HG02588 (cell line): ENCODE results near the gene ASB4.

Source experiments
- ATAC-seq: cut with Tn5 transposase; IDR thresholded peaks from one replicate; pipeline ENCODE4 v1.9.1; 2021; ENCODE audit warnings: mild to moderate bottlenecking, moderate library complexity; ENCODE audit not compliant: unreplicated experiment

The ASB4 gene

DNA sequence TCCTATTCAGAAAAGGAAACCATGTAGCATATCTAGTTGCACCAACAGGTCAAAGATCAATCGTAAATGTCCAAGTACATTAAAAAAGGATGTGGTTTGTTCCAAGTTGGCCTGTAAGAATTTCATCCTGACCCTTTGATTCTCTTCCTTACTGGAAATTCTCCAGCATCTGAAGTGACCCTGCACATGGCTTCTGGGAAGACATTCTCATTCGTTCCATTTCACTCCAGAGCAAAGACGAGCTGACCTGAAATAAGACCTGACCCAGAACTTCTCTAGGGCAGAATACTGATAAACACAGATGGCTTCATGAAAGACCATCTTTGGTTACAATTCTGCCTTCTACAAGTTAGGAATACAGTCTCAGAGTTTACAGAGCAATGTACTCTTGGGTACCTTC lies 39.8 kb downstream of the ASB4 start:
- no peak for ATAC-seq

DNA sequence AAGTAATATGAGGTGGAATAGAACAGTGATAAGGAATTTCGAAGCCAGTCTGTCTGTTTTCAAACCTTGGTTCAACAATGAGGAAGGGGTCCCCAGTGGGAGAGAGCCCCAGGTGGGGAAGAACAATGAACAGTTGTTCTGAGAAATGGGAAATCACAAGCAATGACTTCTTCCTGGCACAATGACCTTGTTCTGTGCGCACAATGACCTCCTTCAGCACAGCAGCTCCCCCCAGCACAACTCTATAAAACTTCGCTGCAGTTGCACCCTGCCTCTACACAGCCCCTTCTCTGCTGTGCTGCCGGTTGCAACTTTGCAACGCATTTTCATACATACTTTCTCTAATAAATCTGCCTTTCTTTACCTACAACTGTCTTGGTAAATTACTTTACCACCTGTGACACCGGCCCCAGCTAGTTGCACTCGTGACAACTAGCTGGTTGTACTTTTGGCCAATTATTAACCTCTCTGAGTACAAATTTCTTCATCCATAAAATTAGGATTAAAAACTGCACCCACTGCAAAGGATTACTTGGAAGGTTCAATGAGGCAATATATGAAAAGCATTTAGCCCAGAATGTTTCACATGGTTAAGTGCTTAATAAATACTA lies 40.5 kb downstream of the ASB4 start:
- no peak for ATAC-seq

DNA sequence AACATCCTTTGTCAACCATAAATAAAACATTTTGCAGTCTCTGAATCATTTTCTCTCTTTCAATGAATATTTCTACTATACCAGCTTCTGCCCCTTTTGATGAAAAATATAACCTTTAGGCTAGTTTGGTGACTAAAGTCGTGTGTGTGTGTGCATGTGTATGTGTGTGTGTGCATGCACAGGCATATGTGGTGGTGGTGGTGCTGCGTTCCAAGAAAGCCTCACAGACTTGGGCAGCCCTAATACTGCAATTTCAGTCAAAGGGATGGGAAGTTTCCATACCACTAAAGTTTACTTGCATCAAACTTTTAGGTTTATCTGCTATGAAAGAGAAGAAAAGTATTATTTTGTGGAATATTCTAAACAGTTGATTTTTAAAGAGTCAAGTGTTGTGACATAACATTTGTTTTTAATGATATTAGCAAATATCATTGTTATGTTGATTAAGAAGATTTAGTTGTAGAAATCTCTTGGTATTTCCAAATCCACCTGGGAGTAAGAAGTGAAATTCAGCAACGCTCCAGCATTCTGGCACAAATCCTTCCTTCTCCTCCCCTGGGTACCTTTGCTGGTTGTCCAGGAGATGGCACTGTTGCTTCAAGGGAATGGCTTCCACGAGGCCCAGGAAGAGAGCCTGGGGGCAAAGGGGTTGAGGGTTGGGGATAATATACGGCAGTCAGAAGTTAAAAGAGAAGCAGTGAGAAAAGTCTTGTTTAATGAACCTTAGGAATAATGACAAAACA lies 41.5 kb downstream of the ASB4 start:
- peak; percentile 60 for ATAC-seq

DNA sequence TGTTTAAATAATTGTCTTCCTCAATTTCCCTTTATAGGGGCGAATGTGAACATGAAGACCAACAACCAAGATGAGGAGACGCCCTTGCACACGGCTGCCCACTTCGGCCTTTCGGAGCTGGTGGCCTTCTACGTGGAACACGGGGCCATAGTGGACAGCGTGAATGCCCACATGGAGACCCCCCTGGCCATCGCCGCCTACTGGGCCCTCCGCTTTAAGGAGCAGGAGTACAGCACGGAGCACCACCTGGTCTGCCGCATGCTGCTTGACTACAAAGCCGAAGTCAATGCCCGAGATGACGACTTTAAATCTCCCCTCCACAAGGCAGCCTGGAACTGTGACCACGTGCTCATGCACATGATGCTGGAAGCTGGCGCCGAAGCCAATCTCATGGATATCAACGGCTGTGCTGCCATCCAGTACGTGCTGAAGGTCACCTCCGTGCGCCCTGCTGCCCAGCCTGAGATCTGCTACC lies 42.1 kb downstream of the ASB4 start:
- ATAC-seq, result no peak

DNA sequence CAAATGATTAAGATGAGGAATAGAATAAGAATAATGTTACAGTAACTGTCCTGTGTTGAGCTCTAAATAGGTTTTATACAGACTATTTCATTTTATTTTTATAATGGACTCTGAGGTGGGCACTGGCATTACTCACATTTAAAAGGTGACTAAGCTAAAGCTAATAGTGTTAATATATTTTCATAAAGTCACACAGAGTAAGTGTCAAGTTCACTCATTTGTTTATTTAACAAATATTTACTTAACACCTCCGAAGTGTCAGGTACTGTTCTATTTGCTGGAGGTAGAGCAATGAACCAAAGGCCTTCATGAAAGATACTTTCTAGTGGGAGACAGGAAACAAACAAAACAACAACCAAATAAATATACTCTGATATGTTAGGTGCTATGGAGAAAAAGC lies 44.0 kb downstream of the ASB4 start:
- no peak for ATAC-seq

DNA sequence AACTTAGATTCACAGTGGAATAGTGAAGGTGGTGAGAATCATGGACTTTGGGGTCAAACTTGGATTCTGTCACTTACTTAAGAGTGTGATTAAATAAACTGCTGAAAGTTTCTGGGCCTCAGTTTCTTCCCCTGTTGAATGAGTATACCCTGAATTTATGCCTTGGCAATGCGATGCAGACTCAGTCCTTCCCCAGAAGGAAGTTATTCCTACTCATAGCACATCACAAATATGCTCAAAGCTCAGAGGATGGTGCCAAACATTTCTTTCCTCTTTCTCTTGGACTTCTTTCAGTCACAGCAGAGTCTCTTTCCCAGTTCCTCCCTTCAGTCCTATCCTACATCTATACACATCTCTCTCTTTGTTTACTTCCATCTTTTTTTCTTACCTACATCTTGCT lies 45.1 kb downstream of the ASB4 start:
- no peak for ATAC-seq

DNA sequence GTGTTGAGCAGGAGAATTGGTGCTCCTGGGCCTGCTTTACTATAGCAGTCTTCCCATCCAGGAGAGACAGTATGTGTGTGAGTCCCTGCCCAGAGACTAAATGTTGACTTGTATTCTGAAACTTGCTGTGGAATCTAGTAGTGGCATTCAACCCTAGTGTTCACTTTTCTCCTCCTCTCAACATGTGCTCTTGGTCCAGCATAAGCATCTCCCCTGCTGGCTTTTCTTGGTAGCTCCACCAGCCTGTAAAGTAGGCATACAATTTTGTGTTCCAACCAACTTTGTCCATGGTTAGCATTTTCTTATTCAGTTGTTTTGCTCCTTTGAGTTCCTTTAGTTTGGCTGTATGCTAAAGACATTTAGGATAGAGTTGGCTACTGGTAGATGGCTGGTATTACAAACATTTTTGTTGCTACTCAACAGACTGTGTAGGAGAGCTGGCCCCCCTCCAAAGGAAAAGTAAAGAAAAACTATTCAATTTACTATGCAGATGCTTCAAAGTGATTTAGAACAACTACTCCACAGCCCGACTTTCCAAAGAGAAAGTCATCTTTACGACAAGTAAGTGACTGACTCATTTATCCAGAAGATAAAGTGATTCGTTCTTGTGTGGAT lies 46.0 kb downstream of the ASB4 start:
- no peak for ATAC-seq

DNA sequence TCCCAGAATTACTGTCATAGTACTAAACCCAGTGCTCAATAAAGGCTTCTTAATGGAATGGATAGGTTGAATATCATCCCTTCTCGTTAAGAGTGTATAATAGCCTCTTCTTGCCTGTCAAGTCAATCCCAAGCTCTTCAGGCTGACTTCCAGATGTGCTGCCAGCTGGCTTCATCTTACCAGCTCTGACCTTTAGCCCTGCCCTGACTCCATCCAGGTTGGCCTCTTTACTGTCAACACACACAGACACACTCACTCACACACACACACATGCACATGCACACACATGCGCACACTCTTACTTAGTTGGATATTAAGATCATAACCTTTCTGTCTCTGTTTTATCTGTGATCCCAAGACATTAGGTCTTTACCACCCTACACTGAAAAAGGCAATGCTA lies 49.1 kb downstream of the ASB4 start:
- ATAC-seq, result no peak

DNA sequence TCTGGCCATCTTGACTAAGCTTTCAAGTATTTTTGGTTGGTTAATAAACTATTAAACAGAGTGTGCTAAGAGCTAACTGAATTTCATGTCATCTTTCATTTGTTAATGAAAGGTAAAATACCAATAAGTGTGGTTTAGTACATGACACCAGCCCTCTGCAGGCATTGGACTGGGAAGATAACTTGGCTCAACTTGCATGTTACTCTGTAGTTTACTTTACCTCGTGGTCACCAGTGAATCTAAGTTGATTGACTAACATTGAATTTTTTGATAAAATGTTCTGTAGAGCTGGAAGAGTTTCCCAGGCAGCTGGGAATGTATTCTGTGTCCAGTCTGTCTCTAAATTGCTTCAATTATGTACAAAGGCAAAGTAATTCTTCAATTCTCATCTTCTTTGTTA lies 49.9 kb downstream of the ASB4 start:
- no peak for ATAC-seq

DNA sequence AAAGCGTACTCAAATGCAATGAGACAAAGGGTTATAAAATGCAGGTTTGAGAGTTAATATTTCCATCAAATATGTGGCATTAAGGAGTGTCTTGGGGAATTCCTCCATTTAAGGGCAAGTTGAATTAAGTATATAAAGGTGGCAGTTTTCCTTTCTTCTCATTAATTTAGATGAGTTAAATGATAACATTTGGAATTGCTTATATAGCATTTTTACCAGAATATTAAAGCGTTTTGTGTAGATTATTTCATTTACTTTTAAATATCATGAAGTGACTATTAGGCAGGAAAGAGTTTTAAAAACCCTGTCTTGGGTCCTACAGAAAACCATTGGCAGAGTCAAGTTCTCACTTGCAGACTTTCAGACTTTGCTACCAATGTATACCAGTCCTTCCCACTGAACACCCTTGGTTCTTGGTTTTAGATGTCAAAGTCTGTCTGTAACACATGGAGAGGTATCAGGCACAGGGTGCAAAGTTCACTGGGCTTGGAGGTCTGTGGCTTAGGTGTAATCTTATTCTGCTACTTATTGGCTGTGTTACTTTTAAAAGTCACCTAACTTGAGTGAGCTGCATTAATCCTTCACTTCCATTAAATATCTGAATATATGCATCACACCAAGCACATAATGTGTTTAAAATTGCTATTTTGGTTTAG lies 51.0 kb downstream of the ASB4 start:
- ATAC-seq, result no peak

DNA sequence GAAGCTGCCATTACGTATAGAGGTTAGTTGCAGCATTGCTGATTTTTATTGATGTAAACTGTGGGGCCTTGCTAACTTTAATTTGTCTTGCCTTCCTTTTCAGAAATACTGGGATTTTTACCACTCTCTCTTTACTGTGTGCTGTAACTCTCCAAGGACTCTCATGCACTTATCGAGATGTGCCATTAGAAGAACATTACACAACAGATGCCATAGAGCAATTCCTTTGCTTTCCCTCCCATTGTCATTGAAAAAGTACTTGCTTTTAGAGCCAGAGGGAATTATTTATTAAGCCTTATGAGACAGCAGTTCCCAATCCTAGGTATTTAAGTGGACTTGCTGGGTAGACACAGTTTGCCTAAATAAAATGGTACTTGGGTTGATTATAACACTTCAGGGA lies 51.7 kb downstream of the ASB4 start:
- no peak for ATAC-seq

DNA sequence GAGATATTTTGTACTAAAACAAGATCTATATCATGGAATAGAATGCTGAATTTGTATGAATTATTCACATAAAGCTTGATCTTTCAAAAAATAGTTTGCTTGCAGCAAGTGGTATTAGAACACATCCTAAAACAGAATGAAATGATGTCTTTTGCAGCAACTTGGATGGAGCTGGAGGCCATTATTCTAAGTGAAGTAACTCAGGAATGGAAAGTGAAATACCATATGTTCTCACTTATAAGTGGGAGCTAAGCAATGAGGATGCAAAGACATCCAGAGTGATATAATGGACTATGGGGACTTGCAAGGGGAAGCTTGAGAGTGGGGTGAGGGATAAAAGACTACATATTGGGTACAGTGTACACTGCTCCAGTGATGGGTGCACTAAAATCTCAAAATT lies 53.7 kb downstream of the ASB4 start:
- no peak for ATAC-seq

DNA sequence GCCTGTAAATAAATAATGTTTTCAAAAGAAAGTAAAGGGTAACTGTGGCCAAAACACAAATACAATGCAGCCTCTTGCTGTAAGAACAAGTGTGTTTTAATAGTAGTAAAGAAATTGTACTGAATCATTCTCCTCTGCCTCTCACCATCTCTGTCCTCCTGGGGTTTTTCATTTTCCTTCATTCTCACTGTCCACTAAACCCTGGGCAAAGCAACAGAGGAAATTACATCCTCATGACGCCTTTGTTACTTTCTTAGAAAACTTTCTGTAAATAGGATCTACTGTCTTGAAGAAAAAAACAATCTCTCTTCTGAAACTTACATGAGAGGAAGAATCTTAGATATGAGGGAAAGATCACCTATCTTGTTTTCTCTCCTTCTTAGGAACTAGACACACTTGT lies 54.6 kb downstream of the ASB4 start:
- ATAC-seq, result no peak

DNA sequence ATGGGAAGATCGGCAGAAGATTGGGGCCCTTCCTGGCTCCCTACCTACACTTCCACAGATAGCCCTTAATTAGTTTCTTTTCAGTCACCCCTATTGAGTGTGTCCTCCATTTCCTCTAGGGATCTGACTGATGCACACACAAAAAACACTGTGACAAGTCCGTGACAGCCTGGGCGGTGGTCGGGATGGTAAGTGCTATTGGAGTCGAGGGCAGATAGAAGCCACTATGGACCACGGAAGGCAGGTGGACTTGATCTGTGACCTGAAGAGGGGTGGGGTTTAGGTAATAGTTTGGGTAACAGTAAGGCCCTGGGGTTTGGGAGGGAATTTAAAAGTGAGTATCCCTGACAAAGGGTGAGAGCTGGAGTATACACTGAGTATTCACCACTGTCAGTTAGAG lies 57.6 kb downstream of the ASB4 start:
- no peak for ATAC-seq

DNA sequence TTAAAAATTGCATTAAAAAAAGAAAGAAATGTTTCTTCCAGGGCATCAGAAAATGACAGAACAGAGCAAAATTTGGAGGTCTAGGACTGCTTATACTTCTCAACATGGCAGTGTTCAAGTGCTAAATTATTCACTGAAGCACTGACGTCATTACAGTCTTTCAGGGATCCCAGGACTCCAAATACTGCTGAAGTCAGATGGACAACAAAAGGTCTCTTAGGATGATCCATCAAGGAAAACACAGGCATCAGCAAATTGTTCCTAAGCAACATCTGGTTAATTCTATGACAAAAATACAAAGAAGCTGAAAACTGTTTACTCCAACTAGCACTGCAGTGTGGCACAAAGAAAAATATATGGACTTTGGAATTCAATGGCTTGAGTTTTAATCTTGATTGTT lies 58.4 kb downstream of the ASB4 start:
- no peak for ATAC-seq

DNA sequence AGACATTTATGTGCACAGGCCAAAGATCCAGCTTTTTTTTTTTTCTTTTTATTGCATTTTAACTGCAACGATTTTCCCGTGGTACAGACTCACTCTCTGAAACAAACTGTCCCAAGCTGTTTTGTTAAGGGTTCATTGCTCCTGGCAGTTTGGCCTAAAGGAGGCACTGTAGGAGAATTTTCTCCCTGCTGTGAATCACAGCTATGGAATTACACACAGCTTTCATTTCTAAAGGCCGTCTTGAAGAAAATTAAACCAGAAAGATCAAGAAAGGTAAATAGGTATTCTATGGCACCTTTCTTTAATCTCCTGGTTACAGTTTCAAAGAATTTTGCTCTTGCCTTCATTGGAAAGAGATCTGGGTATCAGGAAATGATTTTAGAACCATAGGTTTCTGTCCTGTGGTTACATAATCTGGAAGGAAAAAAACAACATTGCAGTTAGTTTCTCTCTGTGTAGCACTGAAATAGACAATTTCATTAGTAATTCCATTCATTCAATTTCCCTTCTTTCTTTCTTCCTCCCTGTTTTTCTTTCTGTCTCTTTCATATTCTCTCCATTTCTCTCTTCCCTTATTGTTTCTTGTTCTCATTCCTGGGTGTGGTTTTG lies 59.4 kb downstream of the ASB4 start:
- ATAC-seq, result no peak

DNA sequence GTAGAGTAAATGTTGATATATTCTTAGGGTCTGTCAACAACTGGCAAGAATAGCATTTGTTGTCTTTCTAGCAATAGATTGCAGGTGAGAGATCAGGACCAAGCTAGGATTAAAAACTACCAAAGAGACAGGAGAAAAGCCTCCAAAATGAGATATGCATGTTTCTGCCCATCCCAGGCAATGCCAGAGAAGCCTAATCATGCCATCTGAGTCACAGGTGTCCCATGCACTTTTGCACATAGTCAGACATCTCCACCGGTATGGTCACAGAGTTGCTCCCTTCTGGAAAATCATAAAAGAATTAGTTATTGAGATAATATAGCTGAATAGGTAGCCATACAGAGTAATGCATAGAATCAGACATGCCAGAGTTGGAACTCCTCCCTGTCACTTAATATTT lies 59.9 kb downstream of the ASB4 start:
- ATAC-seq, result no peak

DNA sequence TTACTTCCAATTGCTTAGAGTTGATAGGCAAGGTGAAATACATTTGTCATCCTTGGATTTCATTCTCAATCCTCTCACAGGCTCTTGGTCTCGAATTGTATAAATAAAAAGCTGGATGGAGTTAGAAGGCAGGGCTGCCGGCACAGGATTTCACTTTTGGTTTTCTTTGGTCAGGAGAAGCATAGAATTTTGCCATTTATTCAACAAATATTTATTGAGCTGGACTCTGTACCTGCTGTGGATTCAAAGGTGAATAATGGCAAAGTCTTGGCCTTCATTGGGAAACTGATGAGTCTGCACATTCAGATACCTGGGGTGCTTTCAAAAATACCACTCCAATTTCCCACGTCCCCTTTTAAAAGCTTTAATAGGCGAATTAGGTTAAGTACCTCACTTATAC lies 60.9 kb downstream of the ASB4 start:
- no peak for ATAC-seq

DNA sequence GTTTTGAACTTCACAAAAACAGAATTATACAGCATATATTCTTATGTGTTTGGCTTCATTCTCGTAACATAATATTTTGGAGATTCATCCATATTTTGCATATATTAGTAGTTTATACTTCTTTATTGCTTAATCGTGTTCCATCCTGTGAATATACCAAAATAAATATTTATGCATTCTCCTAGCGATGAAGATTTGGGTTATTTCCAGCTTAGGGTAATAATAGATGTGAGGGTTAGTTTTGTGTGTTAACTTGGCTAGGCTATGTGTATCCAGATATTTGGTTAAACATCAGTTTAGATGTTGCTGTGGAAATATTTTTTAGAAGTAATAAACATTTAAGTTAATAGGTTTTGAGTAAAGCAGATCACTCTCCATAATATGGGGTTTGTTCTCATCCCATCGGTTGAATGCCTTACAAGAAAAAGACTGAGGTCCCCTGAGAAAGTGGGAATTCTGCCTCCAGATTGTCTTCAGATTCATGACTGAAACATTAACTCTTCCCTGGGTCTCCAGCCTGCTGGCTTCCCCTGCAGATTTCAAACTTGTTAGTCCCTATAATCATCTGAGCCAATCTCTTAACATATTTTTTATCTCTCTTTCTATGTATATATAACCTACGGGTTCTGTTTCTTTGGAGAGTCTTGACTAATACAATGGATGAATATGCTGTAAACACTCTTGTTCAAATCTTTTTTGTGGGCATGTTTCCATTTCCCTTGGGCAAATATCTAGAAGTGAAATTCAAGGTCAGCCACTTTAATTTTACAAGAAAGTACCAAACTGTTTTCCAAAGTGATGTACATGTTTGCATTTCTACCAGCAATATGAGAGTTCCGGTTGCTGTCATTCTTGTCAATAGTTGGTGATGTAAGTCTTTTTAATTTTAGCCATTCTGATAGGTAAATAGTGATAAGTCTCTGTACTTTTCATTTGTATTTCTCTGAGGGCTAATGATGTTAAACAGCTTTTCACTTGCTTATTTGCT lies 61.9 kb downstream of the ASB4 start:
- no peak for ATAC-seq

DNA sequence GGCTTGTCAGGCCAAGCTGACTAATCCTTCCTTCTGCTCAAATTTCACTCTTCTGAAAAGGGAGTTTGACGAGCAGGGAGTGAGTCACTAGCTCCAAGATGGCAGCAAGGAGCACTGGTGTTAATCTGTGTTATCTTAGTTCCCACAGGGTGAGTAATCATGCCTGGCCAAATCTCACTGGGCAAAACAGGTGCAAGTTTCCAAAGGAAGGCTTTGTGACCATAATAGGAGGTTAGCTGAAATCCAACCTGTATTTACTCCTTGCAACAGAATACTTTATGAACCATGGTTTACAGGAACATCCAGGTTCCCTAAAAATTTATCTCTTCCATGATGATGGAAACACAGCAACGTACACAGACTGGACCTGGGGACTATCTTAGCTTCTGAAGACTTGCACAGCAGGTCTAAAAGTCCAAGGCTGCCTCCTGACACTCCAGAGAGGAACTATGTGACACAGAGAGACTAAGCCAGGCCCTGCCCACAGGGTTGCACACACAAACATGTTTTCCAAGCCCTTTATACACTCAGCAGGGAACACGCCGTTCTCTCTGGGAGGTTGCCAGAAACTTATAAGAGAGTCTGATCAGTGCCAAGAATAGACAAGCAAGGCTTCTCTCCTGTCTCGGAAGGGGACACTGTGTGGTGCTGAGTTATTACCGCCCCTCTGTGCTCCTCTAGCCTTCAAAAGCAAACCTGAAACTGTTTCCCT lies 64.2 kb downstream of the ASB4 start:
- no peak for ATAC-seq
